T47D (cell line): Measurements from ENCODE around the gene GRAP.

Experiments
- DNase-seq, 2 experiments: peaks; one replicate each; pipeline versions ENCODE4 v3.0.0 to v3.0.0-alpha.2; 2011 to 2012; ENCODE audit warnings: low read depth in 1 of 2, low spot score in 1 of 2
- JUND ChIP-seq: IDR thresholded peaks from 2 replicates; pipeline ENCODE4 v1.6.1; 2012; ENCODE audit warnings: low read depth
- in situ Hi-C: cut with HindIII; loops from 2 replicates; pipeline ENCODE4 v1.10.0; 2016; ENCODE audit warnings: low sequenced_read_pairs, low pct_unique_long_range_greater_than_20kb

The GRAP gene

DNA sequence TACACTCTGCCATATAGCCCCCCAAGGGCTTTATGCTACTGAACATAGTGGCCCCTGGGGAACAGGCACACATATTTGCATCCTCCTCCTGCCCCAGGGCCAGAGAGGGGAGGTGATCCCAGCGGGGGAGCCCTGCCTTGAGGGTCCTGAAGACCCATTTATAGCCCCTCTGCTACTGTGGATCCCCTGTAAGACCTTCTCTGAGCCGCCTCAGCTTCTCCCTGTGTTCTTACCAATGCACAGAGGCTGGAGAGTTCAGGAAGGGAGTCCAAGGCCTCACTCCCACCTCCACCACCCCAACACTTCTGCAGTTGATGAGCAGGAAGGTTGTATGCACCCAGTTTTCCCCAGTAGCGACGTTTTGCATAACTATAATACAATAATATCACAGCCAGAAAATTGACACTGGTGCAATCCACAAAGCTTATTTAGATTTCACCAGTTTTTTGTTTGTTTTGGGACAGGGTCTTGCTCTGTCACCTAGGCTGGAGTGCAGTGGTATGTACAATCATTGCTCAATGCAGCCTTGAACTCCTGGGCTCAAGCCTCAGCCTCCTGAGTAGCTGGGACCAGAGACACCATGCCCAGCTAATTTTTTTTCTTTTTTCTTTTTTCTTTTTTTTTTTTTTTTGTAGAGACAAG, 40.8 kb downstream of the GRAP start:
- TF ChIP-seq JUND, result no peak
- in situ Hi-C loops, result no loop called here
- no peak for DNase-seq

DNA sequence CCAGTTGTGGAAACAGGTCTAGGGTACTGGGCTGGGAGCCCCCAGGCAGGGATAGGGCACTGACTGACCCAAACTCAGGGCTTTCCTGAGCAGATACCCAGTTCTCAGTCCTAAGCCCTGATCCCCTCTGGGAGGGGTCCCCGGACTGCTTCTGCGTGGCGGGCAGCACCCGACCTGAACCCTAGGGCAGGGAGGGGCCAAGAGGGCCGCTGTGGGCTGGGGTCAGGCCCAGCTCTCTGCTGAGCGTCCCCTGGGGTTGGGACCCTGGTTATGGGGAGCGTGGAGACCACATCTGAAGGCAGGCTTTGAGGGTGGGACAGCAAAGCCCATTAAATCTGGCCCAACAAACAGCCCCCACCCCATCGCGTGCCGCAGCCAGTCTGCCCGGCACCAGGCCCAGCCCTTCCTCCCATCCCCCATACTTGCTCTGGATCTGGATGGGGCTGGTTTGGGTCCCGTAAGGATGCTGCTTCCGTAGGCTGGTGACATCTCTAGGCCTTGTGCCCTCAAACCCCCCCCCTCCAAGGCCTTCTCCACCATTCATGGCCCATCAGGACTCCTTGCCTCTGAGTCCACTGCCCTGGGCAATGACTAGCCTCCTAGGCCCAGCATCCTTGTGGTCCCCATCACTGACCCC, 41.5 kb downstream of the GRAP start:
- in situ Hi-C loops, result no loop called here
- TF ChIP-seq JUND, result no peak
- DNase-seq, result no peak

DNA sequence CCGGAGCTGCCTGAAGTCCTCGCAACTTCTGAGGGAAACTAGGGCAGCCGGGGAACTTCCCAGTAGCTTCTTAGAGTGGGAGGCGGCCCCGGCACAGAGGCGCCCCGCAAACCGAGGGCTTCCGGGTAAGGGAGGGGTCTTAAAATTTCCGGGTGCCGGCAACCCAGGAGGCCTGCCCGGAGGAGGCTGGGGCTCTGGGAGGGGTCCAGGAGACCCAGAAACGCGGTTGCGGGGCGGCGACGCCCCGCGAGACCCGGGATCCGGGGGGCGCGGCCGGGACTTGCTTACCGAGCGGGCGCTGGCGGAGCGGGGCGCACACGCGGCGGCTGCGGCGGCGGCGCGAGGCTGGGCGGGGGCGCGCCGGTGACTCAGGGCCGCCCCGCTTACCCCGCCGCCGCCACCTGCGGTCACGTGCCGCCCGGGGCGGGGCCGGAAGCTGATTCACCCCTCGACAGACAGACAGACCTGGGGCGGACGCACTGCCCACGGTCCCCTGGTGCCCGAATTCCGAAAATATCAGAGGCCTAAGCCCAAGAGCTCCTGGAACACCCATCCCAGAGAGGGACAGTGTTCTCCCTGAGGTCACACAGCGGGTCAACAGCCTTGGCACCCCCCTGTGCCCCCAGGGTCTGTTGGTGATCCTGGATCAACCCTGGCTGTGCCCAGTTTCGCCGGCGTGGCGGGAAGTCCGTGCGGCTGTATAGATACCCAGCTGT, 42.2 kb downstream of the GRAP start, which contains the start of gene FAM83G:
Gene FAM83G, minus strand, starts transcription at position 344 of the 716 bp plus-strand sequence. CDS start 723 bp downstream, outside the sequence.
- in situ Hi-C loops, result no loop called here
- TF ChIP-seq JUND, result no peak
- DNase-seq, result peak; percentile 85 to 94

DNA sequence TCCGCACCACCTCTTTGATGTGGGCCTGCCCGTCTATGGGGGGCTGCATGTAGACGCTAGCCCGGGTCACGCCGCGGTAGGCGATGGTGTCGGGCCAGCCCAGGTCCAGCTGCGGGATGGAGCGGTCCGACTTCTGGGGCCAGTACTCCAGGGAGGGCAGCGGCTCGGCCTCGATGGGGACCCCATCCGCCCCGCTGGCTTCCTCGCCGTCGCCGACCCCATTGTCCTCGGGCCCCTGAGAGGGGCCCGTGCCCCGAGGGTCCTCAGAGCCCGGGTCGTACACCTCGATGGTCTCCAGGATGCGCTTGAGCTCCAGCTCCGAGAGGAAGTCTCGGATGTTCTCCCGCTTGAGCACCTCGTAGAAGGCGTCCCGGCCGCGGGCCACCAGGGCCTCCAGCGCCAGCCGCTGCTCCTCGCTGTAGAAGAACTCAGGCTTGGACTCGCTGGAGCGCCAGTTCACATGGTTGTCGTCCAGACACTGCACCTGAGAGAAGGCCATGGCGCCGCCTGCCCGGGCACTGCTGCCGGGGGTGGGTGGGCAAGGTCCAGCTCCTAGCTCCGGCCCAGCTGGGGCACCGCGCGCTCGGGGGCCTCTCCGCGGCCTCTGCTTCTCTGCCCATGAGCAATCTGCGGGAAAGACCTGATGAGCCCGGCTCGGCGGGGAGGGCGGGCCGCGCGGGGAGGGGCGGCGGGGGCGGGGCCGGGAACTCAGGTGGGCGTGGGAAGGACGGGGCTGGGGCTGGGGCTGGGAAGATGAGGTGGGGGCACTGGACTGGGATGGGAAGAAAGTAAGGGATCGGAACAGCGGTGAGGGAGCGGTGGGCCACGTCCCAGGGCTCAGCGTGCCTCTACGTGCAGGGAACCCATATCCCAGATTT, 43.0 kb downstream of the GRAP start:
- DNase-seq, result no peak

DNA sequence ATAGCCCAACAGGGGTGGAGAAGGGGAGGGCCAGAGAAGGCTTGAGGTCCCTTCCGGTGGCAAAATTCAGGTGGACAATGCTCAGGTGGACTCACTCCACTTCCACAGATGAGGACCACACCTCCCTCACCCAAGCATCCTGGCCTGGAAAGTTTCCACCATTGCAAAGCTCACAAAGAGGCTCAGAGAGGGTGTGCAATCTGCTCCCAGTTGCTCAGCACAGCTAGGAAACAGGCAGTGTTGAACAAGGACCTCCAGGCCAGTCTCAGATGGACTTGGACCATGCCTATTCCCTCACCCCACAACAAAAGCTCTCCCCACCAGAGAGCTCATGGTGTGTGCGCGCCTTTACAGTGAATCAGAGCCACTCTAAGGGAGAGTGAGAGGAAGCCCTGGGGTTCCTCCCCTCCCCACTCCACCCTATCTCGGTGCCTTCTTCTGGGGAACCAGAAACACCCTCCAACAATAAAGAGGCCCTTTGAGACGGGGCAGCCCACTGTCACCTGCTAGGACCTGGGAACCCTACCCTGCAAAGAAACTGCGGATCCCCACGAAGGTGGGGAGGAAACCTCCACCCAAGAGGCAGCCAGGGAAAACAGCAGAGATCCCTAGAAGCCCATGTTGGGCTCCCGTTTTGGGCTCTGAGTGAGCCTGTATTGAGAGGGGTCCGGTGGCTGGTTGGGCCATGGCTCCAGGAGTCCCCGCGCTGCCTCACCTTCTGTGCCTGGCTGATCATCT, 43.8 kb downstream of the GRAP start:
- DNase-seq, result no peak
- in situ Hi-C loops, result no loop called here
- no peak for TF ChIP-seq JUND

More for the DNA sequence above, 43.0 kb downstream of the GRAP start:
- in situ Hi-C loops, result no loop called here
- TF ChIP-seq JUND, result no peak

DNA sequence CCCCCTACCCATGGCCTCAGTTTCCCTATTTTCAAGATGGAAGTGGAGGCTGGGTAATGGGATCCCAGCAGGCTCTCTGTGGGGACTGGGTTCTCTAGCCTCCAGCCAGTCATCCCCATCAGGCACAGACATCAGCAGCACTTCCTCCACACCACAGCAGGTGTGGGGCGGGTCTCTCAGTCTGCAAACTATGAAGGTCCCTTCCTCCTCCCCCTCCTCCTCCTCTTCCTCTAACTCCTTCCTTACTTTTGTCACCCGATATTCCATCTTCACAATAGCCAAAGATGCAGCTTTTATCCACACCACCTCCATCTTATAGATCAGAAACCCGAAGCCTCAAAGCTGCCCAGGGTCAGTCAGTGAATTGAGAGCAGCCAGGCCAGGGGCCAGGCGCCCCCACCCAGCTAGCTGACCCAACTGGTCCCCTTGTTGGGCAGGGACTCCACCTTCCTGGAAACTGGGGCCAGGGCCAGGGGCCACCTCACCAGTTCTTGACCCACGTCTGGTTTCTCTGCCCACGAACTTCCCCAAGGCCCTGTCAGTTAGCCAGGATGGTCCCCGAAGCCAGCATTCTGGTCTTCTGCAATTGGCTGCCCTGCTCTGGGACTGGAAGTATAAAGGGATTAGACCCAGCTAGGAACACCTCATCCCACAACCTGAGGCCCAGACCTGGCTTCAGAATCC, 44.7 kb downstream of the GRAP start:
- in situ Hi-C loops, result no loop called here
- no peak for TF ChIP-seq JUND
- no peak for DNase-seq

DNA sequence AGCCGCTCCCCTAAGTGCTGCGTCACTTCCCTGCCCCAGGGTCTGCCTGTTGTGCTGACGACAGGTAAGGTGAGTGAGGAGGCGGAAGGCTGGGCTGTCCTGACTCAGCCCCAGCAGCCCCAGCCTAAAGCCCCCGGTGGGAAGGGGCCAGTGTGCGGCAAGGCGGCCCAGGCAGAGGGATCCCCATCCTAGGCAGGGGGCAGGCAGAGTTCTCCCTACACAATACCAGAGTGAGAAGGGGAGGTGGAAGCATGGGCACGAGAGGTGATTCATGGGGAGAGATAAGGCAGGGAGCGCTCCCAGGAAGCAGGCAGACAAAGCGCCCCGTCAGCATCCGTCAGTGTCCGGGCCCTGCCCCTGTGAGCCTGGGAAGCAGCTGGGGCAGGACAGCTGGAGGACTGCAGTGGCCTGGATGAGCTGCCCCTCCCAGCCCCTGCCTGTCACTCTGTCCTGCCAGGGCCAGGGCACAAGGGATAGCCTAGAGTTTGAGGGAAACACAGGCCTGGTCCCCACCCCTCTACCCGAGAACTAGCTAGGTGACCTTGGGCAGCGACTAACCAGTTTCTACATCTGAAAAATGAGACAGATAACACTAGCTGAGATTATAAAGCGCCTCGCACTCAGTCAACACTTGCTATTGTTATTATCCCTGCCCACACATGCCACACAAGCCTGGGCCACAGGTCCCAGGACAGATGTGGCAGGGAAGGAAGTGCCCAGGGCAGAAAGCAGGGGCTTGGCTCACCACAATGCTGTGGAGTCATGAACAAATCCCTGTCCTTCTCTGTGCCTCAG, 46.0 kb downstream of the GRAP start:
- no peak for DNase-seq

DNA sequence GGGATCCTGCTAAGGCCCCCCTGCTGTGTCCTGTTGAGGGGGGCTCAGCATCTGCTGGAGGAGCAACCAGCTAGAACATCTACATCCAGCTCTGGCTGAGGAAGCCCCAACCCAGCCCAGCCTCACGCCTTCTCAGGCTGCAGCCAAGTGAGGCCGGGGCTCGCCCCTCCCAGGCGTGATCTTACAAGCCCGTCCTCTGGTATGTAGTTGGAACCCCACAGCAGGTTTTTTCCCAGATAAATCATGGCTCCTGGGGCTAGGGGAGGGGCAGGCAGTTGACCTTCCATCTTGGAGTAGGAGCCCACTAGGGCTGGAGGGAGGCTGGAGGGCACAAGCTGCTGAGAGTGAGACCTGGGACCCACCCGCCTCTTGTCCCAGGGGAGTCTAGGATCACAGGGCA, 46.8 kb downstream of the GRAP start:
- in situ Hi-C loops, result no loop called here
- no peak for TF ChIP-seq JUND
- no peak for DNase-seq

More for the DNA sequence above, 46.0 kb downstream of the GRAP start:
- in situ Hi-C loops, result no loop called here
- TF ChIP-seq JUND, result no peak

DNA sequence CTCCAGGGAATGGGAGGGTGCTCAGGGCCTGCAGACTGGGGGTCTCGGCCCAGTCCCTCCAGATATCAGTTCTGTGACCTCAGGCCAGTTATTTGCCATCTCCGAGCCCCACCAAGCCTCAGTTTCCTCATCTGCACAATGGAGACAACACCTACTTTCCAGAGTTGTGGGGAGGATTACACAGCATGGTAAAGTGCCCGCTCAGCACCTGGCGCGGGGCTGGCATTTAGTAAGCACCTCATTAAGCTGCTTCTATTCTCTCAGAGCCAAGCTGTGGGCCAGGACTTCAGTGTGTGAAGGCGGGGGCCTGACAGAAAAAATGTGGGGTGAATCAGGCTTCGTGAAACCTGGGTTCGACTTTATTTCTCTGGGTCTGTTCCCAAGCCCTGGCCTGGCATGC, 47.4 kb downstream of the GRAP start:
- no peak for DNase-seq
- in situ Hi-C loops, result no loop called here
- TF ChIP-seq JUND, result no peak

DNA sequence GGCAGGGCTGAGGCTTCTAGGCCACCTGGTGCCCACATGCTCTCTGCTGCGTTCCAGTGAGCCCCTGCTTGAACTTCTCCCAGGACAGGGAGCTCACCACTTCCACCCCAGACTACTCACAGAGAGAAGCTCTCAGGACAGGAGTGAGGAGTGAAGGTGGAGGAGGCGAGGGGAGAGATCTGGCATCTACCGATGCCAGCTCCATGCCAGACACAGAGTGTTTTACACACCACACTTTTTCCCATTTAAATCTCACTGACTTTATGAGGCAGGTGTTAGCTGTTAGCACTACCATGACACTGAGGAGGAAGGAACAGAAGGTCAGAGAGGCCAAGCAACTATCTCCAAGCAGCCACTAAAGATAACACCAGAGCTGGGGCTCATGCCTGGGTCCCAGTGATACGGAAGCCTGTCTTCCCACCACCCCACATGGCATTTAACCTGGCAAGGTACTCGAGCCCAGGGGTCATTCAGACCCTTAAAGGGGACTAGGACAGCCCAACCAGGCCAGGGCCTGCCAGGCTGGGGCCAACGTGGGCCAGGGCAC, 49.0 kb downstream of the GRAP start:
- in situ Hi-C loops, result no loop called here

More for the DNA sequence above, 49.0 kb downstream of the GRAP start:
- TF ChIP-seq JUND, result no peak
- DNase-seq, result no peak
